ENCODE results near the gene ARL15.

GRCh38 chr5:53891159-53891558 lies 419.2 kb downstream of the ARL15 start:
- TF ChIP-seq EZH2phosphoT487 (IDR thresholded peaks at IDR 0.05; ENCODE audit: insufficient read depth, low read depth) (no peak), EZH2 (IDR thresholded peaks at IDR 0.05; ENCODE audit: insufficient read depth, poor library complexity, severe bottlenecking) (no peak)
